ENCODE results near the gene F3.

The F3 gene

GRCh38 chr1:94526152-94526980 lies 15.2 kb downstream of the F3 start:
- no peak for DNase-seq

- DNase-seq, result no peak
Measured at GRCh38 chr1:94524531-94524930, 17.0 kb downstream of the F3 start.

- no peak for DNase-seq
Measured at GRCh38 chr1:94522304-94522703, 19.3 kb downstream of the F3 start.

- no peak for DNase-seq
Measured at GRCh38 chr1:94519351-94519750, 22.2 kb downstream of the F3 start.

- DNase-seq, result no peak
Measured at GRCh38 chr1:94515296-94515947, 26.1 kb downstream of the F3 start.

- no peak for DNase-seq
Measured at GRCh38 chr1:94514095-94514727, 27.3 kb downstream of the F3 start.

- DNase-seq, result no peak
Measured at GRCh38 chr1:94512816-94513215, 28.7 kb downstream of the F3 start.

- no peak for DNase-seq
Measured at GRCh38 chr1:94504601-94505000, 37.0 kb downstream of the F3 start.

GRCh38 chr1:94503153-94503552 lies 38.4 kb downstream of the F3 start:
- DNase-seq, result no peak

- no peak for DNase-seq
Measured at GRCh38 chr1:94501935-94502334, 39.6 kb downstream of the F3 start.

GRCh38 chr1:94501426-94501825 lies 40.1 kb downstream of the F3 start:
- DNase-seq, result no peak

- DNase-seq, result no peak
Measured at GRCh38 chr1:94496076-94496755, 45.3 kb downstream of the F3 start.

- no peak for DNase-seq
Measured at GRCh38 chr1:94490556-94490955, 51.0 kb downstream of the F3 start.

GRCh38 chr1:94486990-94487389 lies 54.6 kb downstream of the F3 start:
- no peak for DNase-seq

GRCh38 chr1:94481473-94481933 lies 60.1 kb downstream of the F3 start:
- peak in 1 of 4 experiments; percentile 1 for DNase-seq

GRCh38 chr1:94479682-94480081 lies 61.9 kb downstream of the F3 start:
- no peak for DNase-seq
